ENCODE measurements around the gene DPH5. TPM values are rescaled to one million over a fixed set of nuclear protein-coding genes. Genes with fewer than 3 reads are reported as not detected.

DPH5 gene
- total and polyA plus RNA-seq, 2 donors (not counting 1 experiment from before 2014, with no cell fraction given): 33.0 to 42.5 TPM

DNA sequence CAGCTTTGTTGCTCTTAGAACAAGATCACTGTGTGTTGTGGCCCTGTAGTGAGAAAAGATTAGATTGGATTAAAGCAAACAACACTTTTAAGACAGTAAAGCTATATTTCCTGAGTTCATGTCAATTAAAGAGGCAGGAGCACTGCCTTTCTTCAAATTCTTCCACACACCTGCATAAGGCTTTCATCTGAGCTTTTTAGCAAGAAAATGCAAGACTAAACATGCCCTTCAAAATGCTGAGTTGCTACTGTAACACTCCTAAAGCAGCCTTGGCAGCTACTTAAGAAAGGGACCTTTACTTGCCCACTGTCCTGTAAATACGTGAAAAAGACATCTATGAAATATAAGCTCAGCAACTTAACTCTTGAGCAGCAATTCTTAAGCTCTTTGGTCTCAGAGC is 11.8 kb downstream of the DPH5 start:
- Histone ChIP-seq H3K4me3 (ENCODE audit: control extremely low read depth in 1 of 5, extremely low read depth in 1 of 5, insufficient read depth in 1 of 5, low read depth in 2 of 5, low read length in 4 of 5) (no peak overlapping the region), H3K27me3 (replicated peaks in 1 of 4; ENCODE audit: control extremely low read depth in 1 of 4, control insufficient read depth in 3 of 4, insufficient read depth in 4 of 4, low read length in 3 of 4) (no peaks in the 10 kb centered on the region), H2AFZ (ENCODE audit: insufficient read depth, low read depth, low read length, poor library complexity, severe bottlenecking) (no peak overlapping the region), H3K4me2 (replicated peaks; ENCODE audit: low read depth, low read length, poor library complexity, severe bottlenecking) (no peak overlapping the region), H3K9me3 (ENCODE audit: control extremely low read depth in 1 of 3, control insufficient read depth in 2 of 3, insufficient read depth in 1 of 3, low read length in 2 of 3) (peaks cover 0 to 1% (median 0%) of the 10 kb centered on the region in 3 donors), H3K9ac (ENCODE audit: low read length) (no peak overlapping the region), H3K4me1 (ENCODE audit: control insufficient read depth in 2 of 2, insufficient read depth in 2 of 2, low read length in 2 of 2) (no peaks in the 10 kb centered on the region), H4K20me1 (ENCODE audit: control insufficient read depth, insufficient read depth, low read length, poor library complexity, severe bottlenecking) (no peaks in the 10 kb centered on the region), H3K27ac (ENCODE audit: low read length in 2 of 2) (no peak overlapping the region), H3K36me3 (replicated peaks in 1 of 2; ENCODE audit: control extremely low read depth in 1 of 2, control insufficient read depth in 1 of 2, extremely low read depth in 1 of 2, insufficient read depth in 2 of 2, low read length in 1 of 2) (peaks cover 6 to 10% of the 10 kb centered on the region in 2 experiments), H3K79me2 (ENCODE audit: control insufficient read depth, insufficient read depth, low read length) (peaks cover 12% of the 10 kb centered on the region)
- CTCF ChIA-PET: interaction anchor here (0.9 to 1.3 kb wide), 2 partner anchors 225 to 275 kb away, joined by 3 to 5 read pairs; no protein-coding TSS in a partner anchor
- no peaks in the 10 kb centered on the region for H3K27me3 Mint-ChIP-seq
- TF ChIP-seq EZH2 (IDR thresholded peaks at IDR 0.05; ENCODE audit: borderline replicate concordance, insufficient read depth, low read depth, low read length, poor library complexity, severe bottlenecking): no peak
- TF ChIP-seq, protein P1, sequence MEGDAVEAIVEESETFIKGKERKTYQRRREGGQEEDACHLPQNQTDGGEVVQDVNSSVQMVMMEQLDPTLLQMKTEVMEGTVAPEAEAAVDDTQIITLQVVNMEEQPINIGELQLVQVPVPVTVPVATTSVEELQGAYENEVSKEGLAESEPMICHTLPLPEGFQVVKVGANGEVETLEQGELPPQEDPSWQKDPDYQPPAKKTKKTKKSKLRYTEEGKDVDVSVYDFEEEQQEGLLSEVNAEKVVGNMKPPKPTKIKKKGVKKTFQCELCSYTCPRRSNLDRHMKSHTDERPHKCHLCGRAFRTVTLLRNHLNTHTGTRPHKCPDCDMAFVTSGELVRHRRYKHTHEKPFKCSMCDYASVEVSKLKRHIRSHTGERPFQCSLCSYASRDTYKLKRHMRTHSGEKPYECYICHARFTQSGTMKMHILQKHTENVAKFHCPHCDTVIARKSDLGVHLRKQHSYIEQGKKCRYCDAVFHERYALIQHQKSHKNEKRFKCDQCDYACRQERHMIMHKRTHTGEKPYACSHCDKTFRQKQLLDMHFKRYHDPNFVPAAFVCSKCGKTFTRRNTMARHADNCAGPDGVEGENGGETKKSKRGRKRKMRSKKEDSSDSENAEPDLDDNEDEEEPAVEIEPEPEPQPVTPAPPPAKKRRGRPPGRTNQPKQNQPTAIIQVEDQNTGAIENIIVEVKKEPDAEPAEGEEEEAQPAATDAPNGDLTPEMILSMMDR (IDR thresholded peaks at IDR 0.05): no peak
- no peak overlapping the region for H3K4me3 Mint-ChIP-seq
- no peaks in the 10 kb centered on the region for H3K9me3 Mint-ChIP-seq (ENCODE audit: insufficient read depth)
- DNase-seq (no peak), ATAC-seq (ENCODE audit: low read depth) (no peak)
- intact Hi-C loops (cut with micrococcal nuclease): no loop called here
- POLR2A ChIA-PET: no interaction called here
- no CpG with 5 or more reads among the region's 1 CpG for WGBS (ENCODE audit: insufficient coverage)
- no peak overlapping the region for H3K27ac Mint-ChIP-seq
- no peaks in the 10 kb centered on the region for H3K4me1 Mint-ChIP-seq

DNA sequence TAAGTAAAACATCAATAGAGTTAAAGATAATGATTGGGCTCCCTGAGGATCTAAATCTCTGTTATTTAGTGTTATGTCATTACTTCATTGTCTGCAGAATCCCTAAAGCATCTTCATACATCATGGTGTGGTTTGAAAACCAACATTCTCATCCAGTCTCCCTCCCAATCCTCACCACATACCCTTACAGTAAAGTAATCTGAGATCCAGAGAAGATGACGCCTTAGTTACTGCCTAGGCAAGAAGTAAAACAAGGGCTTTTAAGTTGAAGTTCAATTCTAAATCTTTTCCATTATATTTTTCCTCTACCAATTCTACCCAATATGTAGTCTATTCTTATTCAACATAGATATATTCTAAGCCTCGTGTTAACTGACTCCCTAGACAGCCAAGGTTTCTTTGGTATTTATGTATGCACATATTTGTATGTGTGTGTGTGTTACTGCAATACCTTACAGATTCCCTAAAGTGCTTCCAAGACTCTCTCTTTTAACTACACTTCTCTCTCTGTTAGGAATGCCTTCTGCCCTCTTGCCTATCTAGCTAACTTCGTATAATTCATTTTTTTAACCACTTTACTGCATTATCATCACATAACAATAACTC is 17.3 kb downstream of the DPH5 start:
- no peak overlapping the region for H2AFZ ChIP-seq (ENCODE audit: insufficient read depth, low read depth, low read length, poor library complexity, severe bottlenecking)
- TF ChIP-seq EZH2 (IDR thresholded peaks at IDR 0.05; ENCODE audit: borderline replicate concordance, insufficient read depth, low read depth, low read length, poor library complexity, severe bottlenecking): no peak
- TF ChIP-seq, protein P1 (IDR thresholded peaks at IDR 0.05): no peak
- no peak overlapping the region for H3K27ac ChIP-seq (ENCODE audit: low read length in 2 of 2)
- no peaks in the 10 kb centered on the region for H4K20me1 ChIP-seq (ENCODE audit: control insufficient read depth, insufficient read depth, low read length, poor library complexity, severe bottlenecking)
- no peak overlapping the region for H3K4me3 Mint-ChIP-seq
- no peaks in the 10 kb centered on the region for H3K9me3 Mint-ChIP-seq (ENCODE audit: insufficient read depth)
- H3K36me3 ChIP-seq (replicated peaks in 1 of 2; ENCODE audit: control extremely low read depth in 1 of 2, control insufficient read depth in 1 of 2, extremely low read depth in 1 of 2, insufficient read depth in 2 of 2, low read length in 1 of 2): peaks cover 0 to 6% of the 10 kb centered on the region in 2 experiments
- H3K9me3 ChIP-seq (ENCODE audit: control extremely low read depth in 1 of 3, control insufficient read depth in 2 of 3, insufficient read depth in 1 of 3, low read length in 2 of 3): peaks cover 0 to 1% (median 0%) of the 10 kb centered on the region in 3 donors
- CTCF ChIA-PET: no interaction called here
- H3K79me2 ChIP-seq (ENCODE audit: control insufficient read depth, insufficient read depth, low read length): no peaks in the 10 kb centered on the region
- ATAC-seq (ENCODE audit: low read depth) (no peak), DNase-seq (no peak)
- H3K27ac Mint-ChIP-seq: no peak overlapping the region
- no peaks in the 10 kb centered on the region for H3K27me3 Mint-ChIP-seq
- 100% methylated on average over 1 of the region's 3 CpGs for WGBS (ENCODE audit: insufficient coverage)
- POLR2A ChIA-PET: no interaction called here
- no peak overlapping the region for H3K9ac ChIP-seq (ENCODE audit: low read length)
- H3K4me1 ChIP-seq (ENCODE audit: control insufficient read depth in 2 of 2, insufficient read depth in 2 of 2, low read length in 2 of 2): peaks cover 0 to 3% of the 10 kb centered on the region in 2 donors
- H3K4me2 ChIP-seq (replicated peaks; ENCODE audit: low read depth, low read length, poor library complexity, severe bottlenecking): no peak overlapping the region
- no peaks in the 10 kb centered on the region for H3K27me3 ChIP-seq (replicated peaks in 1 of 4; ENCODE audit: control extremely low read depth in 1 of 4, control insufficient read depth in 3 of 4, insufficient read depth in 4 of 4, low read length in 3 of 4)
- H3K4me3 ChIP-seq (ENCODE audit: control extremely low read depth in 1 of 5, extremely low read depth in 1 of 5, insufficient read depth in 1 of 5, low read depth in 2 of 5, low read length in 4 of 5): no peak overlapping the region
- intact Hi-C loops (cut with micrococcal nuclease): loop anchor here (5.0 kb wide), 1 partner anchor 36 kb away; no protein-coding TSS in a partner anchor
- H3K4me1 Mint-ChIP-seq: peaks cover 5% of the 10 kb centered on the region
